NCI-H1105 treated with DMSO at 0.1 percent for 48 hours (cell line): Measurements from ENCODE around the gene PDXDC1.
A peak's percentile ranks its signal among the peaks of the same experiment; 100 is the strongest.
"Not testable (repeated sequence)": the region's sequence is repeated elsewhere in the genome, so short reads cannot be mapped to it uniquely, and the experiment has no call there.

Source experiments
- DNase-seq: peaks from one replicate; lab custom pipeline; 2025; lab: John Stamatoyannopoulos, UW

Gene PDXDC1, protein sequence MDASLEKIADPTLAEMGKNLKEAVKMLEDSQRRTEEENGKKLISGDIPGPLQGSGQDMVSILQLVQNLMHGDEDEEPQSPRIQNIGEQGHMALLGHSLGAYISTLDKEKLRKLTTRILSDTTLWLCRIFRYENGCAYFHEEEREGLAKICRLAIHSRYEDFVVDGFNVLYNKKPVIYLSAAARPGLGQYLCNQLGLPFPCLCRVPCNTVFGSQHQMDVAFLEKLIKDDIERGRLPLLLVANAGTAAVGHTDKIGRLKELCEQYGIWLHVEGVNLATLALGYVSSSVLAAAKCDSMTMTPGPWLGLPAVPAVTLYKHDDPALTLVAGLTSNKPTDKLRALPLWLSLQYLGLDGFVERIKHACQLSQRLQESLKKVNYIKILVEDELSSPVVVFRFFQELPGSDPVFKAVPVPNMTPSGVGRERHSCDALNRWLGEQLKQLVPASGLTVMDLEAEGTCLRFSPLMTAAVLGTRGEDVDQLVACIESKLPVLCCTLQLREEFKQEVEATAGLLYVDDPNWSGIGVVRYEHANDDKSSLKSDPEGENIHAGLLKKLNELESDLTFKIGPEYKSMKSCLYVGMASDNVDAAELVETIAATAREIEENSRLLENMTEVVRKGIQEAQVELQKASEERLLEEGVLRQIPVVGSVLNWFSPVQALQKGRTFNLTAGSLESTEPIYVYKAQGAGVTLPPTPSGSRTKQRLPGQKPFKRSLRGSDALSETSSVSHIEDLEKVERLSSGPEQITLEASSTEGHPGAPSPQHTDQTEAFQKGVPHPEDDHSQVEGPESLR

DNA sequence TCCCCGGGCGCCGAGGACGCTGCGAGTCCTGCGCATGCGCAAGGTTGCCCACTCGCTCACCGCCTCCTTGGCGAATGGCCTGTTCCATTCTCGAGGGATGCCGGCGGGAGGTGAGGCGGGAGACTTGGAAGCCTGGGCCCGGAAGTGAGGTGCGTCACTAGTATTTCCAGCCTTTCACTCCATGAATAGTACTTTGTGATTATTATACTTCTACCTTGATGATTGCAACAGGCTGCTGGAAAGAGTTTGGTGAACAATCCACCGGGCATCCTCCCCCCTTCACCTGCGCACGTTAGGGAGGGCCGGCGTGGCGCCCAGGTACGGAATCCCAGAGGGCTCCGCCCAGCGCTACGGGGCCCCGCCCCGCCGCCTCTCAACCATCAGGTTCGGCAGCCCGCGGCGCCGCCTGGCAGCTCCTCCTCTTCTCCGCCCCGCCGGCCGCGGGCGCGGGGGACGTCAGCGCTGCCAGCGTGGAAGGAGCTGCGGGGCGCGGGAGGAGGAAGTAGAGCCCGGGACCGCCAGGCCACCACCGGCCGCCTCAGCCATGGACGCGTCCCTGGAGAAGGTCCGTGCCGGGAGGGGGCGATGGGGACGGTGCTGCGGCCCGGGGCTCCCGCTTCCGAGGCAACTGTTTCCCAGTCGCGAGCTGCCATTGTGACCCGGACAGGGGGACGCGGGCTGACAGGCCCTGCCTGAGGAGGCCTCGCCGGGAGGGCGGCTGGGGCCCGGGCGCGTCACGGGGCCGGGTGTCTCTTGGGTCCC, at the start of gene PDXDC1:
Gene PDXDC1 (plus strand): TSS at position 371 of the 762 bp plus-strand sequence. CDS start 174 bp downstream, at position 545.
- peak; percentile 89 for DNase-seq

DNA sequence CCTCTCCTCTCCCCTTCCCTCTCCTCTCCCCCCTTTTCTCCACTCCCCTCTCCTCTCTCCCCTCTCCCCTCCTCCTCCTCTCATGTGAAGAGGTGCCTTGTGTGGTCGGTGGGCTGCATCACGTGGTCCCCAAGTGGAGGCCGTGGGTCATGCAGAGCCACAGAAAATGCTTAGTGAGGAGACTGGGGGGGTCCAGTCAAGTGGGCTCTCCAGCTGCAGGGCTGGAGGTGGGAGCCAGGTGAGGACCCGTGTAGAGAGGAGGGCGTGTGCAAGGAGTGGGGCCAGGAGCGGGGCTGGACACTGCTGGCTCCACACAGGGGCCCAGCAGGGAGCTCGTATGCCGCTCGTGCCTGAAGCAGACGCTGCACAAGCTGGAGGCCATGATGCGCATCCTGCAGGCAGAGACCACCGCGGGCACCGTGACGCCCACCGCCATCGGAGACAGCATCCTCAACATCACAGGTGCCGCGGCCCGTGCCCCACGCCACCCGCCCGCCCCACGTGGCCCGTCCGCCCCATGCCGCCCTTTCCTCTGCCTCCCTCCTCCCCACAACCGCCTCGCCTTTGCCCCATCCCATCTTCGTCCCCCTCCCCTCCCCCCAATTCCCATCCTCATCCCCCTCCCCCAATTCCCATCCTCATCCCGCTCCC, 46.6 kb upstream of the PDXDC1 start:
- not testable (repeated sequence) for DNase-seq

DNA sequence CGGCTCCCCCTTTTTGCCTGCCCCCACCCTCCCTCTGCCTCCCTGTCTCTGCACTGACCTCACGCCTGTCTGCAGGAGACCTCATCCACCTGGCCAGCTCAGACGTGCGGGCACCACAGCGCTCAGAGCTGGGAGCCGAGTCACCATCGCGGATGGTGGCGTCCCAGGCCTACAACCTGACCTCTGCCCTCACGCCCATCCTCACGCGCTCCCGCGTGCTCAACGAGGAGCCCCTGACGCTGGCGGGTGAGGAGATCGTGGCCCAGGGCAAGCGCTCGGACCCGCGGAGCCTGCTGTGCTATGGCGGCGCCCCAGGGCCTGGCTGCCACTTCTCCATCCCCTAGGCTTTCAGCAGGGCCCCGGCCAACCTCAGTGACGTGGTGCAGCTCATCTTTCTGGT, 45.6 kb upstream of the PDXDC1 start:
- DNase-seq: not testable (repeated sequence)

DNA sequence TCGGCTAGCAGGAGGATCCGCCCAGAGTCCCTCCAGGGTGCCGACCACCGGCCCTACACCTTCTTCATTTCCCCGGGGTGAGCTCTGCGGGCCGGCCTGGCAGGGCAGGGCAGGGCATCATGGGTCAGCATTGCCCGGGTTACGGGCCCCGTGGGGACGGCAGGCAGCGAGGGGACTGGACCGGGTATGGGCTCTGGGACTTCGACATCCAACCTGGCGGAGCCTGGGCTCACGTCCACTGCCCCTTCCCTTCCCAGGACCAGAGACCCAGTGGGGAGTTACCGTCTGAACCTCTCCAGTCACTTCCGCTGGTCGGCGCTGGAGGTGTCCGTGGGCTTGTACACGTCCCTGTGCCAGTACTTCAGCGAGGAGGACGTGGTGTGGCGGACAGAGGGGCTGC, 44.6 kb upstream of the PDXDC1 start:
- DNase-seq: not testable (repeated sequence)

DNA sequence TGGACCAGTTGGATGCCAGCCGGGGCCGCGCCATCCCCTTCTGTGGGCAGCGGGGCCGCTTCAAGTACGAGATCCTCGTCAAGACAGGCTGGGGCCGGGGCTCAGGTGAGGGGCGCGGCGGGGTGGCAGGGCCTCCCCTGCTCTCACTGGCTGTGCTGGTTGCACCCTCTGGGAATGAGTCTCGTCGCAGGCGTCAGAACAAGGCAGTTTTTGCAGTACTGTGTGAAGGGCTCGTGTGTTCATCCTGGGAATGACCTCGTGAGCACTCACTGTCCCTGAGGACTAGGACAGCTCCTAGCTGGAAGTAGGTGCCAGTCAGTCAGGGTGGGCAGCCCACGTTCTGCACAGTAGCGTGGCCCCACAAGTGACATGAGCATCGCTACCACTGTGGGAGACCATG, 43.9 kb upstream of the PDXDC1 start:
- DNase-seq: not testable (repeated sequence)

DNA sequence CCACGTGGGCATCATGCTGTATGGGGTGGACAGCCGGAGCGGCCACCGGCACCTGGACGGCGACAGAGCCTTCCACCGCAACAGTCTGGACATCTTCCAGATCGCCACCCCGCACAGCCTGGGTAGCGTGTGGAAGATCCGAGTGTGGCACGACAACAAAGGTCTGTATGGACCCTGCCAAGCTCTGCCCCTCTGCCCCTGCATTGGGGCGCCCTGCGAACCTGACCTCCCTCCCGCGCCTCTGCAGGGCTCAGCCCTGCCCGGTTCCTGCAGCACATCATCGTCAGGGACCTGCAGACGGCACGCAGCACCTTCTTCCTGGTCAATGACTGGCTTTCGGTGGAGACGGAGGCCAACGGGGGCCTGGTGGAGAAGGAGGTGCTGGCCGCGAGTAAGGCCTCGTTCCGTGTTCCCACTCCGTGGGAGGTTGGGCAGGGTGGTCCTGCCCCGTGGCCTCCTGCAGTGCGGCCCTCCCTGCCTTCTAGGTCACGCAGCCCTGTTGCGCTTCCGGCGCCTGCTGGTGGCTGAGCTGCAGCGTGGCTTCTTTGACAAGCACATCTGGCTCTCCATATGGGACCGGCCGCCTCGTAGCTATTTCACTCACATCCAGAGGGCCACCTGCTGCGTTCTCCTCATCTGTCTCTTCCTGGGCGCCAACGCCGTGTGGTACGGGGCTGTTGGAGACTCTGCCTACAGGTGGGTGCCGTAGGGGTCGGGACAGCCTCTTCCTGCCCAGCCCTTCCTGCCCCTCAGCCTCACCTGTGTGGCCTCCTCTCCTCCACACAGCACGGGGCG, 42.0 kb upstream of the PDXDC1 start:
- not testable (repeated sequence) for DNase-seq

DNA sequence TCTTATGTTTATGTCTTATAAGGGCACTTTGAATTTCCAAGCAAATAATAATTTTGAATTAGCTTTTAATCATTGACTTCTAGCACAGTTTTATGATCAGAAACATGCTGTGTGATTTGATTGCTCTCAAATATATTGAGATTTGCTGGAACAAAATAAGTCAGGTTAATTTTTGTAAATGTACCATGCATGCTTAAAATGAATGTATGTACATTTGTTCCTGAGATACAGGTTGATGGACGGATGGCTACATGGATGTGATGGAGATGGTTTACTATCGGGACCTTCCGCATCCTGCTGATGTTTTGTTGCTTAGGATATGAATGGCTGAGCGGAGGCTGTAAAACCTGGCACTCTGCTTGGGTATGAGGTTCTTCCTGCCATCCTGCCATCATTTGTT, 37.7 kb upstream of the PDXDC1 start, which contains the start of gene NPIPA1:
Gene NPIPA1 (plus strand): TSS at position 301 of the 400 bp plus-strand sequence. CDS start 0 bp downstream, at position 301.
- DNase-seq: not testable (repeated sequence)

DNA sequence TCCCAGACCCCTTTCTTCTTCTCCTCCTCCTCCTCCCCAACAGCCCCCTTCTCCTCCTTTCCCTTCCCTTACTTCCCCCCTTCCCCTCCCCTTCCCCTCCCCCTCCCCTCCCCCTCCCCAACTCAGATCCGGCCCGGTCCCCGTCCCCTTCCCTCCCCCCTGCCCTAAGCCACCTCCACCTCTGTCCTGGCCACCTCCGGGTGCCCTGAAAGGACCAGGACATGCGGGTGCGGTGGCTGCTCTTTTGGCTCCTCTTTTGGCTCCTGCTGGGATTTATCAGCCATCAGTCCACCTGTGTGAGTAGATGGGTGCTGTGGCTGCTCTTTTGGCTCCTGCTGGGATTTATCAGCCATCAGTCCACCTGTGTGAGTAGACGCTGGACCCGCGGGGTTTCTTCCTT, 36.8 kb upstream of the PDXDC1 start:
- DNase-seq: not testable (repeated sequence)

DNA sequence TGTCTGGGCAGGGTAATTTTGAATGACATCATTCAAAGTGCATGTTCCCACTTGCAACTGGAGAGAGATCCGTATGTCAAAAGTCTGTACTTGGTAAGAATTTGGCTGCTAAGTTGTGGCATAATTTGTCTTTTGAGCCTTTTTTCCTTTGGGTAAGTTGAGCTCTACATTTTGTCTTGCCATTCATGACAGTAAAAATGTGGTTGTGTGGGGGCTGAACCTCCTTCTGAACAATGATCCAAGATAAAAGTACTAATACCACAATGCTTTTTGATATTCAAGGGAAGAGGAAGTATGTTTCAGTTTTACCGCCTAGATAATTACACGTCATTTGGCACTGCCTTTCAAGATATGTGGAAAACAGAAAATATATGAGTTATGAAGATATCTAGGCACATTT, 32.1 kb upstream of the PDXDC1 start:
- DNase-seq: not testable (repeated sequence)

DNA sequence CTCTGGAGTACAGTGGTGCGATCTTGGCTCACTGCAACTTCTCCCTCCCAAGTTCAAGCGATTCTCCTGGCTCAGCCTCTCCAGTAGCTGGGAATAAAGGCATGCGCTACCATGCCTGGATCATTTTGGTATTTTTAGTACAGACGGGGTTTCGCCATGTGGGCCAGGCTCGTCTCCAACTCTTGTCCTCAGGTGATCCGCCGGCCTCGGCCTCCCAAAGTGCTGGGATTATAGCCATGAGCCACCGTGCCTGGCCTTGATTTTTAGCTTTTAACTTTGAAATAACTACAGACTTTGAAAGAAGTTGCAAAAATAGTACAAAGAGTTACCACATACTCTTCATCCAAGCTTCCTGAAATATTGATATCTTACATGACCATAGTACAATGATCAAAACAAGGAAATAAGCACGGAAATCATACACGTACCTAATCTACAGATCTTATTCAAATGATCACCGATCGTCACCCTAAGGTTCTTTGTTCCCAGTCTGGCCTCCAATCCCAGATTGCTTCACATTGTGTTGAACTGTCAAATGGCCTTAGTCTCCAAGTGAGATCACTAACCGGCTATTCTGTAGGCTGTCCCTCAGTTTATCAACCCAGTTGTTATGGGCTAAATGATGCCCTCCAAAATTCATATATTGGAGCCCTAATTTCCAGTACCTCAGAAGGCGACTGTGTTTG, 19.1 kb upstream of the PDXDC1 start:
- no peak for DNase-seq

DNA sequence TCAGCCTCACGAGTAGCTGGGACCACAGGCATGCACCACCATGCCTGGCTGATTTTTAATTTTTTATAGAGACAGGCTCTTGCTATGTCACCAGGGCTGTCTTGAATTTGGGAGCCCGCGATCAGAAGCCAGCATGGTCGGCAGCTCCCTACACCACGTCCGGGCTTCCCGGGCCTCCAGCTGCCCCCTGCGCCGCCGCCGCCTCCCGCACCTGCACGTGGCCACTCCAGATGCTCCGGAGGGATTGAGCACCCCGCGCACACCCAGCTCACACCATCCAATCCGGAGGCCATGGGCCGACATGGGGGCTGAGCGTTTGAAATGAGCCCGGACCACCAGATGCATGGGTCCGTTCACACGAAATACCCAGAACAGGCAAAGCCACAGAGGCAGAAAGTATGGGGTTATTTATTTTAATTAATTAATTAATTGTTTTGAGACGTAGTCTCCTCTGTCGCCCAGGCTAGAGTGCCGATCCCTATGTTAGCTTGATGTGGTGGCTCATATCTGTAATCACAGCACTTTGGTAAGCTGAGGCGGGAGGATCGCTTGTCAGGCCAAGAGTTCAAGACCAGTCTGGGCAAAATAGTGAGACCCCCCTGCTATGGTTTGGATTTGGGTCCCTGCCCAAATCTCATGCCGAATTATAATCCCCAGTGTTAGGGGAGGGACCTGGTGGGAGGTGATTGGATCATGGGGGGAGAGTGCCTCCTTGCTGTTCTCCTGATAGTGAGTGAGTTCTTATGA, 17.1 kb upstream of the PDXDC1 start:
- no peak for DNase-seq

DNA sequence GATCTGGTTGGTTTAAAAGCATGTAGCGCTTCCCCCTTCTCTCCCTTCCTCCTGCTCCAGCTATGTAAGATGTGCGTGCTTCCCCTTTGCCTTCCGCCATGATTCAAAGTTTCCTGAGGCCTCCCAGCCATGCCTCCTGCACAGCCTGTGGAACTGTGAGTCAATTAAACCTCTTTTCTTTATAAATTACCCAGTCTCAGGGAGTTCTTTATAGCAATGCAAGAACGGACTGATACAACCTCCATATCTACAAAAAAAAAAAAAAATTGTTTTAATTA, 16.6 kb upstream of the PDXDC1 start:
- DNase-seq: no peak

DNA sequence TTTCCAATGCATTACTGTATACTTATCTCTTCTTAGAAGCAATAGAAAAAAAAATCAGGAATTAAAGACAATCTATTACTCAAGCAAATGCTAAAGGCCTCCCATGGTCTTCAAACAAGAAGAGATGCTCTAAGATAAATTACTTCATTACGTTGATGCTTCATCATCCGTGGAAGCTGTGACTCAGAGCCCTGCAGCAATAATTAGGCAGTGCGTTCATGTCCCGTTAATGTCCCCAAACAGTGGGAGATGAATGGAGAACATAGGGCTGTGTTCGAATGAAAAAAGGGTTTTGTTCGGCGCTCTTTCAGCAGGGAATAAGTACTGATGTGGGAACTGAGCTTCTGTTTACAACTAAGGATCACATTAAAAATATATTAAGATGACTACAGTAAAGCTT, 15.9 kb upstream of the PDXDC1 start:
- DNase-seq: no peak

DNA sequence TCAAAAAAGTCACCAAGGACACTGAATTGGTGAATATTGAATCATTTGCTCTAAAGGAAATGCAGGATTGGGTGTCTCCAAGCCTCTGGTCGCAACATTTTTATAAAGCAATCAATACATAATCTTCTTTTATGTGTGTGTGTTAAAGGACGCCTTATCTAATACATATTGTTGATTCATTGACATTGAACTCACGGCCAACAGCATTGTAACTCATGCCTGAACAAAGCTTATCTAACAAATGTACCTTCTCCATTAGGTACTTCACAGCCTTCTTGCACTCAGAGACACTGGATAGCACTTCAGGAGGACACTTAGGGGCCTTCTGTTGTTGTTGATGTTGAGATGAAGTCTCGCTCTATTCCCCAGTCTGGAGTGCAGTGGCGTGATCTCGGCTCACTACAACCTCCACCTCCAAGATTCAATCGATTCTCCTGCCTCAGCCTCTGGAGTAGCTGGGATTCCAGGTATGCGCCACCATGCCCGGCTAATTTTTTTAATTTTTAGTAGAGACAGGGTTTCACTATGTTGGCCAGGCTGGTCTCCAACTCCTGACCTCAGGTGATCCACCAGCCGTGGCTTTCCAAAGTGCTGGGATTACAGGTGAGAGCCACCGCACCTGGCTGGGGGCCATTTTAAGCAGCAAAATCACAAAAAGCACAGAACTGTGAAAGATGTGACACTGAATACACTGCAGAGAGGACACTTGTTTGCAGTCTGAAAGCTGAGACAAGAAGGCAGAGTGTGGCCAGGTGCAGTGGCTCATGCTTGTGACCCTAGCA, 13.2 kb upstream of the PDXDC1 start:
- DNase-seq: no peak

DNA sequence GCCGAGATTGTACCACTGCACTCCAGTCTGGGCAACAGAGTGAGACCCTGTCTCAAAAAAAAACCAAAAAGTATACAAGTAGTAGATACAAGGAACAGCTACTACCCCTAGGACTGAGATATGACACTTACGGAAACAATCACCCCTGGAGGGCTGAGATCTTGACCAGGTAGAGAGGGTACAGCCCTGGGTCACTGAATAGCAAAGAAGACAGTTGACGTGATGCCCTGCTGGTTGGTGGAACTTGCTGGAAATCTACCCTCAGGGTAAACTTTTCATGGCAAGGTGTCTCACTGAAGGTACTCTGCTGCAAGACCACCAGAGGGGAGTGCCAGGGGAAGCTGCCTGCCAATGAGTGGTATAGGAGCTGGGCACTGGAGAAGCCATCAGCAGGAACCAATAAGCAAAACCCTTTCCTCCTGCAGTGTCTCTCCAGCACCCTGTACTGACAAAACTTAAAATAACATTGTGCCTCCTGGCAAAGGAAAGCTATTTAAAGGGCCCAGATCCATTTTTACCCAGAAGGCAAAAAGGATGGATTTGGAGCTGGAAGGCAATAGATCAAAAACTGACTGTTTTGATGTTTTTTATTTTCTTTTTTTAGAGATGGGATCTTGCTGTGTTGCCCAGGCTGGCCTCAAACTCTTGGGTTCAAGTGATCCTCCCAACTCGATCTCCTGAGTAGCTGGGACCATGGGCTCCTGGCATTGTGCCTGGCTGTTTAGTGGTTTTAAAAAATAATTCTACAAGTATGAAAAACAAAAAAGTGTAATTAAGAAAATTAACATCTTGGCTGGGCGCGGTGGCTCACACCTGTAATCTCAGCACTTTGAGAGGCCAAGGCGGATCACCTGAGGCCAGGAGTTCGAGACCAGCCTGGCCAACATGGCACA, 11.3 kb upstream of the PDXDC1 start:
- DNase-seq: no peak

DNA sequence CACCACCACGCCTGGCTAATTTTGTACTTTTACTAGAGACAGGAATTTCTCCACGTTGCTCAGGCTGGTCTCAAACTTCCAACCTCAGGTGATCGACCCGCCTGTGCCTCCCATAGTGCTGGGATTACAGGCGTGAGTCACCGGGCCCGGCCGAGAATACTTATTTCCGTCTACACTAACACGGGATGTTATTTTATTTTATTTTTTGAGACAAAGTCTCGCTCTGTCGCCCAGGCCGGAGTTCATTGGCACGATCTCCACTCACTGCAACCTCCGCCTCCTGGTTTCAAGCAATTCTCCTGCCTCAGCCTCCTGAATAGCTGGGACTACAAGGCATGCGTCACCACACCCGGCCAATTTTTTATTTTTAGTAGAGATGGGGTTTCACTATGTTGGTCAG, 9.5 kb upstream of the PDXDC1 start:
- no peak for DNase-seq

DNA sequence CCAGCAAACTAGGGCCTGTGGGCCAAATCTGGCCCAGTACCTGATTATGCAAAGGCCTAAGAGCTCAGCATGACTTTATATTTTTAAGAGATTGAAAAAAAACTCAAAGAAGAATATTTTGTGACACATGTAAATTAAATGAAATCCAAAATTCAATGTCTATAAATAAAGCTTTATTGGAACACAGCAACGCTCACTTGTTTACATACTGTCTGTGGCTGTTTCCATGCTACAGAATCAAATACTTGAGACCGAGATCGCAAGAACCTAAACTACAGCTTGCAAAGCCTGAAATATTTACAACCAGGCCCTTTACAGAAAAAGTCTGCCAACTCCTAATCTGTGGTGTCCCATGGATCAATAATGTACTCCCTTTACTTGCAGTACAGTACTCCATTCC, 5.0 kb upstream of the PDXDC1 start:
- not testable (repeated sequence) for DNase-seq
